ENCODE measurements around the gene SCARB1. TPM values are rescaled to one million over a fixed set of nuclear protein-coding genes. Genes with fewer than 3 reads are reported as not detected.

The SCARB1 gene
- total RNA-seq, 1 donor = 9.4 TPM

- Histone ChIP-seq H4K20me1 (ENCODE audit: insufficient read depth, low read length) (no peaks in the 10 kb centered on the region), H3K4me1 (ENCODE audit: insufficient read depth, low read length) (peaks cover 15% of the 10 kb centered on the region), H3K4me3 (ENCODE audit: insufficient read depth, low read length) (no peak overlapping the region), H3K9me3 (ENCODE audit: low read depth, low read length) (no peaks in the 10 kb centered on the region), H3K4me2 (ENCODE audit: insufficient read depth, low read length) (no peak overlapping the region), H3K79me2 (ENCODE audit: insufficient read depth, low read length) (no peaks in the 10 kb centered on the region), H3K27ac (ENCODE audit: low read depth, low read length) (no peak overlapping the region), H2AFZ (ENCODE audit: low read length) (no peak overlapping the region), H3K27me3 (ENCODE audit: insufficient read depth, low read length) (no peaks in the 10 kb centered on the region), H3K36me3 (ENCODE audit: insufficient read depth, low read length) (no peaks in the 10 kb centered on the region)
- no peak for TF ChIP-seq CTCF (IDR thresholded peaks at IDR 0.05; ENCODE audit: extremely low read depth, low read depth, low read length)
- DNase-seq (ENCODE audit: insufficient read length, low spot score, missing footprints) = peak; percentile 75
These were observed 6.9 kb downstream of the SCARB1 start for GRCh38 chr12:124856842-124857178.

- no peak for TF ChIP-seq CTCF (IDR thresholded peaks at IDR 0.05; ENCODE audit: extremely low read depth, low read depth, low read length)
- Histone ChIP-seq H4K20me1 (ENCODE audit: insufficient read depth, low read length) (no peaks in the 10 kb centered on the region), H3K27me3 (ENCODE audit: insufficient read depth, low read length) (no peaks in the 10 kb centered on the region), H3K79me2 (ENCODE audit: insufficient read depth, low read length) (no peaks in the 10 kb centered on the region), H3K27ac (ENCODE audit: low read depth, low read length) (no peak overlapping the region), H3K36me3 (ENCODE audit: insufficient read depth, low read length) (no peaks in the 10 kb centered on the region), H3K9me3 (ENCODE audit: low read depth, low read length) (no peaks in the 10 kb centered on the region), H3K4me2 (ENCODE audit: insufficient read depth, low read length) (no peak overlapping the region), H3K4me1 (ENCODE audit: insufficient read depth, low read length) (peaks cover 15% of the 10 kb centered on the region), H2AFZ (ENCODE audit: low read length) (no peak overlapping the region), H3K4me3 (ENCODE audit: insufficient read depth, low read length) (no peak overlapping the region)
- DNase-seq (ENCODE audit: insufficient read length, low spot score, missing footprints) = peak; percentile 58
These were observed 7.4 kb downstream of the SCARB1 start for GRCh38 chr12:124856132-124856841.

- peaks cover 15% of the 10 kb centered on the region for H3K4me1 ChIP-seq (ENCODE audit: insufficient read depth, low read length)
- H3K4me3 ChIP-seq (ENCODE audit: insufficient read depth, low read length) = peak overlapping the region; percentile 10
- no peaks in the 10 kb centered on the region for H4K20me1 ChIP-seq (ENCODE audit: insufficient read depth, low read length)
- H3K27me3 ChIP-seq (ENCODE audit: insufficient read depth, low read length) = no peaks in the 10 kb centered on the region
- DNase-seq (ENCODE audit: insufficient read length, low spot score, missing footprints) = peak; percentile 73
- H3K27ac ChIP-seq (ENCODE audit: low read depth, low read length) = no peak overlapping the region
- H3K9me3 ChIP-seq (ENCODE audit: low read depth, low read length) = no peaks in the 10 kb centered on the region
- peak overlapping the region; percentile 36 for H2AFZ ChIP-seq (ENCODE audit: low read length)
- peak overlapping the region; percentile 26 for H3K4me2 ChIP-seq (ENCODE audit: insufficient read depth, low read length)
- H3K79me2 ChIP-seq (ENCODE audit: insufficient read depth, low read length) = no peaks in the 10 kb centered on the region
- no peak for TF ChIP-seq CTCF (IDR thresholded peaks at IDR 0.05; ENCODE audit: extremely low read depth, low read depth, low read length)
- H3K36me3 ChIP-seq (ENCODE audit: insufficient read depth, low read length) = no peaks in the 10 kb centered on the region
These were observed 8.2 kb downstream of the SCARB1 start for GRCh38 chr12:124855275-124855957.

- Histone ChIP-seq H3K4me2 (ENCODE audit: insufficient read depth, low read length) (no peak overlapping the region), H3K27me3 (ENCODE audit: insufficient read depth, low read length) (no peaks in the 10 kb centered on the region), H3K36me3 (ENCODE audit: insufficient read depth, low read length) (no peaks in the 10 kb centered on the region), H2AFZ (ENCODE audit: low read length) (no peak overlapping the region), H3K4me3 (ENCODE audit: insufficient read depth, low read length) (no peak overlapping the region), H4K20me1 (ENCODE audit: insufficient read depth, low read length) (no peaks in the 10 kb centered on the region), H3K9me3 (ENCODE audit: low read depth, low read length) (no peaks in the 10 kb centered on the region), H3K79me2 (ENCODE audit: insufficient read depth, low read length) (no peaks in the 10 kb centered on the region), H3K27ac (ENCODE audit: low read depth, low read length) (no peak overlapping the region), H3K4me1 (ENCODE audit: insufficient read depth, low read length) (peaks cover 15% of the 10 kb centered on the region)
- peak; percentile 10 for TF ChIP-seq CTCF (IDR thresholded peaks at IDR 0.05; ENCODE audit: extremely low read depth, low read depth, low read length)
- peak; percentile 76 for DNase-seq (ENCODE audit: insufficient read length, low spot score, missing footprints)
These were observed 9.0 kb downstream of the SCARB1 start for GRCh38 chr12:124854637-124855184.

Measured in osteoblast (primary cell).